Panc1 (cell line): Measurements from ENCODE around the gene CCDC80. TPM values are rescaled to one million over a fixed set of nuclear protein-coding genes. Genes with fewer than 3 reads are reported as not detected.

Experiments
- ATAC-seq: fragments of 200-7000 bp; cut with Tn5 transposase; 2 replicates; pipeline ENCODE4 v1.9.1; 2020; ENCODE audit warnings: mild to moderate bottlenecking, moderate library complexity
- BruUV-seq: library from RNA; stranded (reverse); fragments of 400-500 nt; replicated peaks from 2 replicates; lab custom pipeline; 2021; lab: Mats Ljungman, UMichigan
- CTCF ChIA-PET: fragments of 300-600 bp; sonication (Branson Sonifier 250); formaldehyde crosslinking; loops from one replicate; lab custom pipeline; 2022; ENCODE audit warnings: antibody characterized with exemption; lab: Charles Lee
- POLR2A ChIA-PET: fragments of 300-600 bp; sonication (Branson Sonifier 250); formaldehyde crosslinking; loops from one replicate; lab custom pipeline; 2022; ENCODE audit warnings: antibody characterized with exemption; lab: Charles Lee
- DNase-seq: peaks from one replicate; pipeline ENCODE4 v3.0.0-alpha.2; 2010; ENCODE audit warnings: low read depth, low spot score
- H3K27ac ChIP-seq: 2 replicates; pipeline ENCODE4 v1.5.1; 2011; ENCODE audit warnings: mild to moderate bottlenecking, low read length, inconsistent platforms
- H3K27me3 ChIP-seq: fragments of 200-500 bp; sonication (Bioruptor generic); 2 replicates; pipeline ENCODE4 v1.6.0; 2014; ENCODE audit warnings: low read length, inconsistent platforms; ENCODE audit not compliant: control insufficient read depth, insufficient read depth
- H3K36me3 ChIP-seq: fragments of 200-500 bp; sonication (Bioruptor generic); 2 replicates; pipeline ENCODE4 v1.5.1; 2014; ENCODE audit warnings: inconsistent platforms, mild to moderate bottlenecking, low read length, moderate library complexity; ENCODE audit not compliant: control insufficient read depth, insufficient read depth
- H3K4me1 ChIP-seq: 2 replicates; pipeline ENCODE4 v1.5.1; 2011; ENCODE audit warnings: inconsistent platforms, mild to moderate bottlenecking, low read length, moderate library complexity; ENCODE audit not compliant: control insufficient read depth, insufficient read depth
- H3K4me3 ChIP-seq, 2 experiments: 2 replicates each; pipeline ENCODE4 v1.5.1; 2011 to 2012; ENCODE audit warnings: low read depth in 2 of 2, low read length in 2 of 2, mild to moderate bottlenecking in 2 of 2, inconsistent platforms in 1 of 2, moderate library complexity in 1 of 2
- H3K9me3 ChIP-seq: fragments of 200-500 bp; sonication (Bioruptor generic); 2 replicates; pipeline ENCODE4 v1.5.1; 2014; ENCODE audit warnings: low read depth, mild to moderate bottlenecking, inconsistent platforms, low read length, moderate library complexity; ENCODE audit not compliant: control insufficient read depth, insufficient read depth
- POLR2AphosphoS5 ChIP-seq: IDR thresholded peaks from 2 replicates; pipeline ENCODE4 v1.6.1; 2012; ENCODE audit warnings: mild to moderate bottlenecking, low read depth, low read length, moderate library complexity
- SIN3A ChIP-seq: IDR thresholded peaks from 2 replicates; pipeline ENCODE4 v1.6.1; 2012; ENCODE audit warnings: low read depth, mild to moderate bottlenecking, low read length, moderate library complexity, borderline replicate concordance; ENCODE audit not compliant: insufficient read depth
- TCF7L2 ChIP-seq: IDR thresholded peaks from 2 replicates; pipeline ENCODE4 v1.6.1; 2011; ENCODE audit warnings: mild to moderate bottlenecking, low read depth, low read length, inconsistent platforms
- in situ Hi-C: cut with HindIII; loops from 2 replicates; pipeline ENCODE4 v1.10.0; 2016; ENCODE audit warnings: low sequenced_read_pairs, low pct_unique_long_range_greater_than_20kb
- intact Hi-C: fragments of 100-400 bp; cut with micrococcal nuclease; formaldehyde crosslinking; loops from one replicate; pipeline ENCODE4 v1.10.0; 2022; ENCODE audit not compliant: unreplicated experiment
- total RNA-seq: library from RNA; stranded (reverse); gene quantifications from one replicate; pipeline ENCODE4 v1.2.1, GENCODE V29; 2021; ENCODE audit not compliant: unreplicated experiment
- TF ChIP-seq, protein P1 (sequence below), 2 experiments: IDR thresholded peaks; 2 replicates each; pipeline ENCODE4 v1.6.1; 2011 to 2012; ENCODE audit warnings: low read depth in 2 of 2, control low read depth in 1 of 2, low read length in 1 of 2, mild to moderate bottlenecking in 1 of 2, moderate library complexity in 1 of 2; ENCODE audit not compliant: insufficient read depth in 1 of 2
- TF ChIP-seq, protein P2 (sequence below): fragments of 450-650 bp; IDR thresholded peaks from 2 replicates; pipeline ENCODE4 v1.5.1; 2017; ENCODE audit warnings: mild to moderate bottlenecking

CCDC80 gene
- total RNA-seq, 1 experiment from 2014 or later: 0.64 TPM

DNA sequence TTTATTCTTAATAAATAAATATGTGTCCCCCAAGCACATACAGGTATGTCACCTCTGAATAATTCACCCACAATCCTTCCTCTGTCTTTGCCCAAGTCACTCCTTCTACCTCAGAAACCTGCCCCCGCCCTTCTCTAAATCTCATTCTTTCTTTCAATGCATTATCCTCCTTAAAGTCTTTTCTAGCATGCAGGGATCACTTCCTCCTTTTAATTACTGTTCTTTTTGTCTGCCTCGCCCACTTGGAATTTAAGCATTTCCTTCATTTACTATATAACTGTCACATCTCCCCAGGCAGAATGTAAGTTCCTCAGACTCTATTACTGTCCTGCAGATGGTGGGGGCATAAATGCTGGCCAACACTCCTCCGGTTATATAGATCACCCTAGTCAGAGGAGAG lies 7.8 kb downstream of the CCDC80 start:
- H3K27ac ChIP-seq: no peak overlapping the region
- H3K4me1 ChIP-seq: no peaks in the 10 kb centered on the region
- no TSS peak for BruUV-seq
- no peak overlapping the region for H3K4me3 ChIP-seq
- ChIA-PET POLR2A (no interaction called here), CTCF (no interaction called here)
- no peaks in the 10 kb centered on the region for H3K9me3 ChIP-seq
- intact Hi-C loops: no loop called here
- no peaks in the 10 kb centered on the region for H3K36me3 ChIP-seq
- TF ChIP-seq, protein P1, sequence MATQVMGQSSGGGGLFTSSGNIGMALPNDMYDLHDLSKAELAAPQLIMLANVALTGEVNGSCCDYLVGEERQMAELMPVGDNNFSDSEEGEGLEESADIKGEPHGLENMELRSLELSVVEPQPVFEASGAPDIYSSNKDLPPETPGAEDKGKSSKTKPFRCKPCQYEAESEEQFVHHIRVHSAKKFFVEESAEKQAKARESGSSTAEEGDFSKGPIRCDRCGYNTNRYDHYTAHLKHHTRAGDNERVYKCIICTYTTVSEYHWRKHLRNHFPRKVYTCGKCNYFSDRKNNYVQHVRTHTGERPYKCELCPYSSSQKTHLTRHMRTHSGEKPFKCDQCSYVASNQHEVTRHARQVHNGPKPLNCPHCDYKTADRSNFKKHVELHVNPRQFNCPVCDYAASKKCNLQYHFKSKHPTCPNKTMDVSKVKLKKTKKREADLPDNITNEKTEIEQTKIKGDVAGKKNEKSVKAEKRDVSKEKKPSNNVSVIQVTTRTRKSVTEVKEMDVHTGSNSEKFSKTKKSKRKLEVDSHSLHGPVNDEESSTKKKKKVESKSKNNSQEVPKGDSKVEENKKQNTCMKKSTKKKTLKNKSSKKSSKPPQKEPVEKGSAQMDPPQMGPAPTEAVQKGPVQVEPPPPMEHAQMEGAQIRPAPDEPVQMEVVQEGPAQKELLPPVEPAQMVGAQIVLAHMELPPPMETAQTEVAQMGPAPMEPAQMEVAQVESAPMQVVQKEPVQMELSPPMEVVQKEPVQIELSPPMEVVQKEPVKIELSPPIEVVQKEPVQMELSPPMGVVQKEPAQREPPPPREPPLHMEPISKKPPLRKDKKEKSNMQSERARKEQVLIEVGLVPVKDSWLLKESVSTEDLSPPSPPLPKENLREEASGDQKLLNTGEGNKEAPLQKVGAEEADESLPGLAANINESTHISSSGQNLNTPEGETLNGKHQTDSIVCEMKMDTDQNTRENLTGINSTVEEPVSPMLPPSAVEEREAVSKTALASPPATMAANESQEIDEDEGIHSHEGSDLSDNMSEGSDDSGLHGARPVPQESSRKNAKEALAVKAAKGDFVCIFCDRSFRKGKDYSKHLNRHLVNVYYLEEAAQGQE (IDR thresholded peaks at IDR 0.05; ENCODE audit: insufficient read depth in 1 of 2, low read depth in 2 of 2, low read length in 1 of 2): no peak
- TF ChIP-seq POLR2AphosphoS5: no peak
- ATAC-seq (no peak), DNase-seq (no peak)
- peaks cover 5% of the 10 kb centered on the region for H3K27me3 ChIP-seq
- in situ Hi-C loops: loop anchor here (25.0 kb wide), 1 partner anchor 354 kb away; the partner anchor contains the start of genes CD200R1 and GTPBP8

DNA sequence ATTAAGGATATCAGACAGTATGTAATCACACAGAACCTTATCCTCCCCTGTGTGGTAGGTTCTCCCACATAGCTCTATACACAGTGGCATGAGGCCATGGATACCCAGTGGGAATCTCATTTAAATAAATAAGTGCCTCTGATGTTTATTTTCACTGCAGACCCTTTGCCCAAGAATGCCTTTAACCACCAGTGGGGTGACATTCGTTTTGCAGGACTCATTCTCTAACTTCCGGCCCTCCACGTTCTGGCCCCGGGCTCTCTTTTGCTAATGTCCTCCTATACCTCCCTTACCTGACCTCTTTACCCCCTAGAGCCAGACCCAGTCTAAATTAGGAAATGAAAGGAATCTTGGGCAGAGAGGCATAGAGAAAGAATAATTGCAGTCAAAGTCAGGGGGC lies 8.3 kb downstream of the CCDC80 start:
- H3K27me3 ChIP-seq: peaks cover 5% of the 10 kb centered on the region
- POLR2A ChIA-PET: no interaction called here
- ATAC-seq (no peak), DNase-seq (no peak)
- intact Hi-C loops: no loop called here
- in situ Hi-C loops: loop anchor here (25.0 kb wide), 1 partner anchor 355 kb away; the partner anchor contains the start of genes CD200R1 and GTPBP8
- H3K27ac ChIP-seq: no peak overlapping the region
- H3K4me1 ChIP-seq: no peaks in the 10 kb centered on the region
- H3K4me3 ChIP-seq: no peak overlapping the region
- BruUV-seq: no TSS peak
- no peaks in the 10 kb centered on the region for H3K9me3 ChIP-seq
- TF ChIP-seq POLR2AphosphoS5 (no peak), TCF7L2 (no peak), SIN3A (no peak)
- TF ChIP-seq, protein P2, sequence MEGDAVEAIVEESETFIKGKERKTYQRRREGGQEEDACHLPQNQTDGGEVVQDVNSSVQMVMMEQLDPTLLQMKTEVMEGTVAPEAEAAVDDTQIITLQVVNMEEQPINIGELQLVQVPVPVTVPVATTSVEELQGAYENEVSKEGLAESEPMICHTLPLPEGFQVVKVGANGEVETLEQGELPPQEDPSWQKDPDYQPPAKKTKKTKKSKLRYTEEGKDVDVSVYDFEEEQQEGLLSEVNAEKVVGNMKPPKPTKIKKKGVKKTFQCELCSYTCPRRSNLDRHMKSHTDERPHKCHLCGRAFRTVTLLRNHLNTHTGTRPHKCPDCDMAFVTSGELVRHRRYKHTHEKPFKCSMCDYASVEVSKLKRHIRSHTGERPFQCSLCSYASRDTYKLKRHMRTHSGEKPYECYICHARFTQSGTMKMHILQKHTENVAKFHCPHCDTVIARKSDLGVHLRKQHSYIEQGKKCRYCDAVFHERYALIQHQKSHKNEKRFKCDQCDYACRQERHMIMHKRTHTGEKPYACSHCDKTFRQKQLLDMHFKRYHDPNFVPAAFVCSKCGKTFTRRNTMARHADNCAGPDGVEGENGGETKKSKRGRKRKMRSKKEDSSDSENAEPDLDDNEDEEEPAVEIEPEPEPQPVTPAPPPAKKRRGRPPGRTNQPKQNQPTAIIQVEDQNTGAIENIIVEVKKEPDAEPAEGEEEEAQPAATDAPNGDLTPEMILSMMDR: no peak
- TF ChIP-seq, protein P1 (IDR thresholded peaks at IDR 0.05; ENCODE audit: insufficient read depth in 1 of 2, low read depth in 2 of 2, low read length in 1 of 2): no peak
- H3K36me3 ChIP-seq: no peaks in the 10 kb centered on the region
- CTCF ChIA-PET: no interaction called here
